ENCODE results near the gene RXRA.

The RXRA gene

GRCh38 chr9:134391319-134392231, 65.3 kb downstream of the RXRA start:
- H3K36me3 ChIP-seq (ENCODE audit: control insufficient read depth in 2 of 2, insufficient read depth in 1 of 2, low read length in 2 of 2): no peaks in the 10 kb centered on the region
- 0 out of 2 replicates have a peak, but pooled peaks have one; percentile 14 for TF ChIP-seq GLIS2 (tag by site-specific recombination; IDR thresholded peaks at IDR 0.05)
- TF ChIP-seq ZSCAN4 (tag by site-specific recombination; IDR thresholded peaks at IDR 0.05): no peak
- no peaks in the 10 kb centered on the region for H3K4me1 ChIP-seq (ENCODE audit: control insufficient read depth, insufficient read depth, low read length)
- POLR2A ChIA-PET: no interaction called here
- CTCF ChIA-PET: no interaction called here
- no peak overlapping the region for H3K27ac ChIP-seq (ENCODE audit: extremely low read depth, low read depth, low read length)
- H3K4me3 ChIP-seq (ENCODE audit: low read depth, low read length): no peak overlapping the region
- no peaks in the 10 kb centered on the region for H3K9me3 ChIP-seq (ENCODE audit: control insufficient read depth, insufficient read depth, low read depth, low read length)

- ChIA-PET CTCF (no interaction called here), POLR2A (no interaction called here)
- Histone ChIP-seq H3K4me1 (ENCODE audit: control insufficient read depth, insufficient read depth, low read length) (no peaks in the 10 kb centered on the region), H3K36me3 (ENCODE audit: control insufficient read depth in 2 of 2, insufficient read depth in 1 of 2, low read length in 2 of 2) (no peaks in the 10 kb centered on the region), H3K27ac (ENCODE audit: extremely low read depth, low read depth, low read length) (no peak overlapping the region), H3K4me3 (ENCODE audit: low read depth, low read length) (no peak overlapping the region), H3K9me3 (ENCODE audit: control insufficient read depth, insufficient read depth, low read depth, low read length) (no peaks in the 10 kb centered on the region)
- TF ChIP-seq ZNF670 (tag by site-specific recombination; IDR thresholded peaks at IDR 0.05; ENCODE audit: low read depth): no peak
- no peak for TF ChIP-seq ZNF792 (tag by site-specific recombination; IDR thresholded peaks at IDR 0.05)
- no peak for TF ChIP-seq ZNF121 (tag by site-specific recombination; IDR thresholded peaks at IDR 0.05)
- no peak for TF ChIP-seq ZNF785 (tag by site-specific recombination; IDR thresholded peaks at IDR 0.05)
- no peak for TF ChIP-seq ZNF830 (tag by site-specific recombination; IDR thresholded peaks at IDR 0.05; ENCODE audit: low read depth)
- no peak for TF ChIP-seq YY2 (tag by site-specific recombination; IDR thresholded peaks at IDR 0.05)
- no peak for TF ChIP-seq ZNF423 (tag by site-specific recombination; IDR thresholded peaks at IDR 0.05)
- no peak for TF ChIP-seq ZNF175 (tag by site-specific recombination; IDR thresholded peaks at IDR 0.05)
- no peak for TF ChIP-seq KLF8 (tag by site-specific recombination; IDR thresholded peaks at IDR 0.05)
These were observed 66.6 kb downstream of the RXRA start for GRCh38 chr9:134392900-134393299.

GRCh38 chr9:134393582-134394280, 67.5 kb downstream of the RXRA start:
- Histone ChIP-seq H3K36me3 (ENCODE audit: control insufficient read depth in 2 of 2, insufficient read depth in 1 of 2, low read length in 2 of 2) (no peaks in the 10 kb centered on the region), H3K9me3 (ENCODE audit: control insufficient read depth, insufficient read depth, low read depth, low read length) (no peaks in the 10 kb centered on the region), H3K27ac (ENCODE audit: extremely low read depth, low read depth, low read length) (no peak overlapping the region), H3K4me3 (ENCODE audit: low read depth, low read length) (no peak overlapping the region), H3K4me1 (ENCODE audit: control insufficient read depth, insufficient read depth, low read length) (no peaks in the 10 kb centered on the region)
- CTCF ChIA-PET: no interaction called here
- POLR2A ChIA-PET: no interaction called here
- TF ChIP-seq ZBTB49 (tag by site-specific recombination; IDR thresholded peaks at IDR 0.05; ENCODE audit: low read depth): no peak
- no peak for TF ChIP-seq ZNF302 (tag by site-specific recombination; IDR thresholded peaks at IDR 0.05; ENCODE audit: low read depth)
- TF ChIP-seq ZNF23 (tag by site-specific recombination; IDR thresholded peaks at IDR 0.05; ENCODE audit: borderline replicate concordance): no peak

Measured in HEK293 (cell line).